Heart left ventricle (tissue), 13 donors: ENCODE data around the gene AMIGO3.

Experiments
- CTCF ChIP-seq, 12 donors: fragments of 200-600 bp; sonication (generic) in 4 of 12; IDR thresholded peaks; one replicate each; pipeline versions ENCODE4 v1.5.0 to v1.8.0; 2018 to 2022; ENCODE audit warnings: antibody characterized with exemption in 12 of 12, mild to moderate bottlenecking in 5 of 12
- POLR2A ChIP-seq, 2 donors: fragments of 450-650 bp; IDR thresholded peaks; one replicate each; pipeline ENCODE4 v1.6.1; 2017; ENCODE audit warnings: antibody characterized with exemption in 2 of 2, mild to moderate bottlenecking in 2 of 2, moderate library complexity in 2 of 2
- donor health status: ischemic (EF 13 %, LVEDD 7.1; RV severe dilation, severe dysfunction).
- donor health status: DM: no; HTN: yes; CAD: no.
- donor health status: DM: no; HTN: no; CAD: no.
- donor health status: ischemic (EF 25% LVEDD 6.9; RV normal size, moderate dysfunction).
- donor health status: ischemic (EF 25% LVEDD 5.7; RV mildly dilated, moderate dysfunction).
- donor health status: ischemic (EF 35%, LVEDD 5.7; RV mildly dilated, moderate dysfunction).
- donor health status: nonischemic (EF 11% LVEDD 7.7; RV severe dilation, severe dysfunction).
- donor health status: DM: yes; HTN: yes; CAD: no.
- donor health status: PGD.
- donor health status: ischemic (EF 29% LVEDD 5.4; RV normal size, mild dysfunction).
- donor health status: nonischemic (EF 23%, LVEDD 6.1; RV moderate dilation, normal function).

- TF ChIP-seq POLR2A (IDR thresholded peaks at IDR 0.05) = no peak
- TF ChIP-seq CTCF (IDR thresholded peaks at IDR 0.05) = no peak
Observed at GRCh38 chr3:49729966-49730609, 10.6 kb upstream of the AMIGO3 start.
